ENCODE measurements around the gene LGSN.

DNA sequence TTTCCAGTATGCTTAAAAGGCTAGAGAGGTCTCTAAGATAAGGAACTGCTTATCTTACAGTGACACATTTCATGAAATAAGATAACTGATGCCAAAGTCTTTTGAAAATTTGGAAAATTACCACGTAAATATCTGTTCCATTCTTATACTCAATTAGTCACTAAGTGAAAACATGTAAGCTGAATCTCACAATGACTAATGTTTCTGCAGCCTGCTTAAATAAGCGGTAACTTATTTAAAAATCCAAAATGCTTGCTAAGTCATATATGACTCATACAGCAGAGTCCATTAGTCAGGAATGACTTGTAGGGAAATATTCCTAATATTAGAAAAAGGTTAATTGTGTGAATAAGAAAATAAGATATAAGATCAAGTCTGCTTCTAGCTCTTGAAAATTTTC lies 27.8 kb upstream of the LGSN start:
- TF ChIP-seq, protein P1, sequence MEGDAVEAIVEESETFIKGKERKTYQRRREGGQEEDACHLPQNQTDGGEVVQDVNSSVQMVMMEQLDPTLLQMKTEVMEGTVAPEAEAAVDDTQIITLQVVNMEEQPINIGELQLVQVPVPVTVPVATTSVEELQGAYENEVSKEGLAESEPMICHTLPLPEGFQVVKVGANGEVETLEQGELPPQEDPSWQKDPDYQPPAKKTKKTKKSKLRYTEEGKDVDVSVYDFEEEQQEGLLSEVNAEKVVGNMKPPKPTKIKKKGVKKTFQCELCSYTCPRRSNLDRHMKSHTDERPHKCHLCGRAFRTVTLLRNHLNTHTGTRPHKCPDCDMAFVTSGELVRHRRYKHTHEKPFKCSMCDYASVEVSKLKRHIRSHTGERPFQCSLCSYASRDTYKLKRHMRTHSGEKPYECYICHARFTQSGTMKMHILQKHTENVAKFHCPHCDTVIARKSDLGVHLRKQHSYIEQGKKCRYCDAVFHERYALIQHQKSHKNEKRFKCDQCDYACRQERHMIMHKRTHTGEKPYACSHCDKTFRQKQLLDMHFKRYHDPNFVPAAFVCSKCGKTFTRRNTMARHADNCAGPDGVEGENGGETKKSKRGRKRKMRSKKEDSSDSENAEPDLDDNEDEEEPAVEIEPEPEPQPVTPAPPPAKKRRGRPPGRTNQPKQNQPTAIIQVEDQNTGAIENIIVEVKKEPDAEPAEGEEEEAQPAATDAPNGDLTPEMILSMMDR (IDR thresholded peaks at IDR 0.05 in 4 of 5, conservative IDR thresholded peaks at IDR 0.05 in 1 of 5), result no peak
- TF ChIP-seq POLR2A (IDR thresholded peaks at IDR 0.05), result no peak

All from gastrocnemius medialis (tissue), 4 donors.